Adrenal gland (tissue), 5 donors: ENCODE data around the gene HCN3.

Experiments used
- POLR2A ChIP-seq, 2 donors: fragments of 450-650 bp; IDR thresholded peaks; one replicate each; pipeline ENCODE4 v1.6.1; 2017; ENCODE audit warnings: antibody characterized with exemption in 2 of 2, mild to moderate bottlenecking in 2 of 2, moderate library complexity in 1 of 2
- TF ChIP-seq, protein P1 (sequence below), 6 experiments: fragments of 450-650 bp in 4 of 6; fragments of 200-600 bp in 2 of 6; sonication (generic) in 1 of 6; IDR thresholded peaks; 1 replicate in 5 of 6; 2 replicates in 1 of 6; pipeline versions ENCODE4 v1.5.1 to v1.8.0; 2016 to 2021; ENCODE audit warnings: antibody characterized with exemption in 6 of 6, mild to moderate bottlenecking in 2 of 6, moderate library complexity in 1 of 6
- donor health status: DM: no; HTN: no; CAD: no.

DNA sequence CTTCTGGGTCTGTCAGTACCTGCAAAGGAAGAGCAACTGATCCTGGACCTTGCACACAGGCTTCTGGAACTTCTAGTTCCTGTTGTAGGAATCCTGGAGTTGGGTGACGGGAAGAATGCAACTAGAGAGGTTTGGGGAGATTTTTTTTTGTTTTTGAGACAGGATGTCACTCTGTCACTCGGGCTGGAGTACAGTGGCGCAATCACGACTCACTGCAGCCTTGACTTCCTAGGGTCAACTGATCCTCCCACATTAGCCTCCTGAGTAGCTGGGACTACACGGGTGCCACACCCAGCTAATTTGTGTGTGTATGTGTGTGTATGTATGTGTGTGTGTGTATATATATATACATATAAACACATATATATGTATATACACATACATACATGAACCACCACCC, 40.8 kb upstream of the HCN3 start:
- TF ChIP-seq, protein P1, sequence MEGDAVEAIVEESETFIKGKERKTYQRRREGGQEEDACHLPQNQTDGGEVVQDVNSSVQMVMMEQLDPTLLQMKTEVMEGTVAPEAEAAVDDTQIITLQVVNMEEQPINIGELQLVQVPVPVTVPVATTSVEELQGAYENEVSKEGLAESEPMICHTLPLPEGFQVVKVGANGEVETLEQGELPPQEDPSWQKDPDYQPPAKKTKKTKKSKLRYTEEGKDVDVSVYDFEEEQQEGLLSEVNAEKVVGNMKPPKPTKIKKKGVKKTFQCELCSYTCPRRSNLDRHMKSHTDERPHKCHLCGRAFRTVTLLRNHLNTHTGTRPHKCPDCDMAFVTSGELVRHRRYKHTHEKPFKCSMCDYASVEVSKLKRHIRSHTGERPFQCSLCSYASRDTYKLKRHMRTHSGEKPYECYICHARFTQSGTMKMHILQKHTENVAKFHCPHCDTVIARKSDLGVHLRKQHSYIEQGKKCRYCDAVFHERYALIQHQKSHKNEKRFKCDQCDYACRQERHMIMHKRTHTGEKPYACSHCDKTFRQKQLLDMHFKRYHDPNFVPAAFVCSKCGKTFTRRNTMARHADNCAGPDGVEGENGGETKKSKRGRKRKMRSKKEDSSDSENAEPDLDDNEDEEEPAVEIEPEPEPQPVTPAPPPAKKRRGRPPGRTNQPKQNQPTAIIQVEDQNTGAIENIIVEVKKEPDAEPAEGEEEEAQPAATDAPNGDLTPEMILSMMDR (IDR thresholded peaks at IDR 0.05), result no peak
- TF ChIP-seq POLR2A (IDR thresholded peaks at IDR 0.05), result no peak
